GM12878 (cell line): Measurements from ENCODE around the gene SENP1. TPM values are rescaled to one million over a fixed set of nuclear protein-coding genes. Genes with fewer than 3 reads are reported as not detected.

Experiments used
- ATAC-seq: fragments of 200-7000 bp; cut with Tn5 transposase; 3 replicates; pipeline ENCODE4 v1.9.1; 2020; ENCODE audit warnings: mild to moderate bottlenecking, moderate library complexity
- BruUV-seq: library from RNA; stranded (reverse); fragments of 400-500 nt; replicated peaks from 2 replicates; lab custom pipeline; 2021; lab: Mats Ljungman, UMichigan
- CTCF ChIA-PET: fragments of 300-600 bp; sonication (Branson Sonifier 250); formaldehyde crosslinking; extraction: SDS; loops from one replicate; lab custom pipeline; 2021; ENCODE audit warnings: inconsistent platforms; lab: Yijun Ruan, JAX
- POLR2A ChIA-PET: fragments of 350-600 bp; formaldehyde crosslinking; extraction: SDS; loops from one replicate; lab custom pipeline; 2021; ENCODE audit warnings: inconsistent platforms; lab: Charles Lee
- RAD21 ChIA-PET: fragments of 300-600 bp; sonication (Branson Sonifier 250); formaldehyde crosslinking; loops from one replicate; lab custom pipeline; 2023; ENCODE audit warnings: antibody characterized with exemption; ENCODE audit not compliant: unreplicated experiment; lab: Charles Lee
- SMC1A ChIA-PET: fragments of 300-600 bp; sonication (Branson Sonifier 250); formaldehyde crosslinking; loops from one replicate; lab custom pipeline; 2023; ENCODE audit not compliant: unreplicated experiment, uncharacterized antibody; lab: Charles Lee
- DNase-seq: peaks from one replicate; pipeline ENCODE4 v3.0.0-alpha.2; 2011; ENCODE audit warnings: low read depth, low spot score
- FAIRE-seq: peaks from 3 replicates; lab custom pipeline; 2011; peaks lifted over from hg19 to GRCh38; lab: Jason Lieb, UNC
- H2AFZ ChIP-seq: 2 replicates; pipeline ENCODE4 v1.6.0; 2011; ENCODE audit warnings: low read depth, low read length, control low read depth; ENCODE audit not compliant: control insufficient read depth
- H3K27ac ChIP-seq: 2 replicates; pipeline ENCODE4 v1.5.1; 2011; ENCODE audit warnings: control low read depth; ENCODE audit not compliant: control insufficient read depth, insufficient read depth
- H3K27me3 ChIP-seq, 2 experiments: replicated peaks in 1 of 2; 2 replicates each; pipeline versions ENCODE4 v1.6.0 to v1.6.1; 2011; ENCODE audit warnings: low read length in 1 of 2; ENCODE audit not compliant: control insufficient read depth in 2 of 2, insufficient read depth in 2 of 2
- H3K36me3 ChIP-seq, 2 experiments: 2 replicates each; pipeline ENCODE4 v1.5.1; 2011; ENCODE audit warnings: low read length in 1 of 2; ENCODE audit not compliant: control insufficient read depth in 2 of 2, insufficient read depth in 2 of 2
- H3K4me1 ChIP-seq: 2 replicates; pipeline ENCODE4 v1.6.1; 2011; ENCODE audit warnings: mild to moderate bottlenecking, low read length, moderate library complexity, mixed read lengths; ENCODE audit not compliant: control insufficient read depth, insufficient read depth
- H3K4me2 ChIP-seq: 2 replicates; pipeline ENCODE4 v1.6.0; 2011; ENCODE audit warnings: control low read depth; ENCODE audit not compliant: control insufficient read depth, insufficient read depth
- H3K4me3 ChIP-seq: fragments of 200-600 bp; sonication (generic); 2 replicates; pipeline ENCODE4 v1.5.1; 2016
- H3K79me2 ChIP-seq: 2 replicates; pipeline ENCODE4 v1.6.0; 2011; ENCODE audit warnings: low read length; ENCODE audit not compliant: control insufficient read depth, insufficient read depth
- H3K9ac ChIP-seq: 2 replicates; pipeline ENCODE4 v1.8.0; 2011; ENCODE audit warnings: low read length, control low read depth, mixed read lengths; ENCODE audit not compliant: control insufficient read depth, insufficient read depth
- H3K9me3 ChIP-seq: replicated peaks from 3 replicates; pipeline ENCODE4 v1.5.1; 2011; ENCODE audit warnings: mild to moderate bottlenecking, low read length; ENCODE audit not compliant: control insufficient read depth, insufficient read depth
- H4K20me1 ChIP-seq: 2 replicates; pipeline ENCODE4 v1.6.0; 2011; ENCODE audit not compliant: control insufficient read depth, insufficient read depth
- BACH1 ChIP-seq: fragments of 450-650 bp; IDR thresholded peaks from 2 replicates; pipeline ENCODE4 v1.6.1; 2017; ENCODE audit warnings: mild to moderate bottlenecking, borderline replicate concordance
- CBFB ChIP-seq: IDR thresholded peaks from 2 replicates; pipeline ENCODE4 v1.6.1; 2016; ENCODE audit warnings: antibody characterized with exemption, low read depth
- CEBPZ ChIP-seq: fragments of 150-350 bp; IDR thresholded peaks from 2 replicates; pipeline ENCODE4 v1.6.1; 2016; ENCODE audit warnings: low read depth, low read length
- FOS ChIP-seq: IDR thresholded peaks from 3 replicates; pipeline ENCODE4 v1.6.1; 2011; ENCODE audit warnings: borderline replicate concordance; ENCODE audit not compliant: insufficient read length; ENCODE audit errors: extremely low read depth
- KLF5 ChIP-seq: fragments of 450-650 bp; IDR thresholded peaks from 2 replicates; pipeline ENCODE4 v1.6.1; 2014; ENCODE audit warnings: mild to moderate bottlenecking; ENCODE audit not compliant: partially characterized antibody
- MLLT1 ChIP-seq: fragments of 450-650 bp; IDR thresholded peaks from 2 replicates; pipeline ENCODE4 v1.6.1; 2016; ENCODE audit warnings: mild to moderate bottlenecking
- NFIC ChIP-seq: IDR thresholded peaks from 2 replicates; pipeline ENCODE4 v1.6.1; 2012; ENCODE audit warnings: low read depth, mild to moderate bottlenecking, inconsistent platforms, low read length, moderate library complexity
- NFXL1 ChIP-seq: fragments of 450-650 bp; IDR thresholded peaks from 2 replicates; pipeline ENCODE4 v1.6.1; 2017; ENCODE audit warnings: antibody characterized with exemption, mild to moderate bottlenecking, borderline replicate concordance
- NKRF ChIP-seq: fragments of 450-650 bp; conservative IDR thresholded peaks from 2 replicates; pipeline ENCODE4 v1.6.1; 2017; ENCODE audit warnings: mild to moderate bottlenecking, moderate library complexity
- NR2C1 ChIP-seq: fragments of 450-650 bp; IDR thresholded peaks from 2 replicates; pipeline ENCODE4 v1.6.1; 2017; ENCODE audit warnings: antibody characterized with exemption, mild to moderate bottlenecking, moderate library complexity
- POLR2AphosphoS5 ChIP-seq: IDR thresholded peaks from 2 replicates; pipeline ENCODE4 v1.6.1; 2011; ENCODE audit warnings: mild to moderate bottlenecking, low read length, inconsistent platforms
- SMAD5 ChIP-seq: IDR thresholded peaks from 2 replicates; pipeline ENCODE4 v1.6.1; 2016; ENCODE audit warnings: antibody characterized with exemption, low read depth
- SREBF1 ChIP-seq: IDR thresholded peaks from 2 replicates; pipeline ENCODE4 v1.6.1; 2012; ENCODE audit warnings: mild to moderate bottlenecking, low read length
- ZNF622 ChIP-seq: fragments of 450-650 bp; IDR thresholded peaks from 2 replicates; pipeline ENCODE4 v1.6.1; 2017; ENCODE audit warnings: mild to moderate bottlenecking, inconsistent platforms
- WGBS: methylation state at CpG from one replicate; pipeline ENCODE4 v1.1.6; 2016; ENCODE audit warnings: low lambda C conversion rate; ENCODE audit not compliant: insufficient replicate concordance, insufficient coverage; ENCODE audit errors: missing lambda C conversion rate; 5-methylcytosine and 5-hydroxymethylcytosine counted together
- in situ Hi-C: fragments of 300-500 bp; cut with MboI; formaldehyde crosslinking; loops from 9 replicates; pipeline ENCODE4 v1.14.3; 2018; ENCODE audit warnings: mixed read lengths
- intact Hi-C: fragments of 100-400 bp; cut with micrococcal nuclease; formaldehyde crosslinking; loops from one replicate; pipeline ENCODE4 v1.14.2; 2022; ENCODE audit not compliant: unreplicated experiment
- polyA plus RNA-seq, 11 experiments: library from polyadenylated mRNA; depleted of rRNA in 4 of 11; unstranded in 6 of 11; stranded (reverse) in 5 of 11; fragments of >200 nt; fragmentation: Nextera tagmentation in 4 of 11; fragmentation: Illumina TruSeq in 1 of 11; extraction: Ambion mirVana in 4 of 11; extraction: Trizol in 1 of 11; gene quantifications; 1 replicate in 1 of 11; 2 replicates in 10 of 11; pipeline versions ENCODE4 v1.2.1 to v1.2.3, GENCODE V29; 2011 to 2016; ENCODE audit warnings: inconsistent platforms in 2 of 11, missing spikeins in 2 of 11, low read depth in 1 of 11
- total RNA-seq, 4 experiments: library from RNA; depleted of rRNA in 3 of 4; stranded (reverse); fragments of >200 nt in 3 of 4; fragmentation: Illumina TruSeq in 1 of 4; extraction: Trizol in 1 of 4; gene quantifications; 2 replicates each; pipeline versions ENCODE4 v1.2.1 to v1.2.3, GENCODE V29; 2013 to 2021

The SENP1 gene
- total and polyA plus RNA-seq, 10 of the 15 experiments (the other 5 are each of a cell fraction or from before 2014, with no cell fraction given) = 8.1 to 52.4 (median 26.1) TPM

- Histone ChIP-seq H3K4me2 (peak overlapping the region; percentile 88), H3K27me3 (no peaks in the 10 kb centered on the region), H3K27ac (no peak overlapping the region), H3K36me3 (peaks cover 0 to 4% of the 10 kb centered on the region in 2 experiments; a peak in 1 of 4 replicates), H3K4me3 (no peak overlapping the region), H3K79me2 (peaks cover 23% of the 10 kb centered on the region), H3K4me1 (peaks cover 6% of the 10 kb centered on the region), H3K9ac (no peak overlapping the region; the same call in none of the 2 replicates), H3K9me3 (no peaks in the 10 kb centered on the region), H2AFZ (peak overlapping the region; percentile 94), H4K20me1 (no peaks in the 10 kb centered on the region)
- POLR2A ChIA-PET = interaction anchor here (0.6 to 2.2 kb wide), 6 partner anchors 11 to 226 kb away, joined by 3 to 17 read pairs (median 4); partner anchors contain the start of genes ASB8 and SENP1
- FAIRE-seq (no peak), ATAC-seq (no peak), DNase-seq (no peak)
- RAD21 ChIA-PET = interaction anchor here (0.6 to 1.9 kb wide), 6 partner anchors 10 to 82 kb away, joined by 3 to 8 read pairs (median 4); partner anchors contain the start of genes ASB8 and SENP1
- SMC1A ChIA-PET = interaction anchor here (1.0 to 3.4 kb wide), 7 partner anchors 10 to 64 kb away, joined by 3 to 27 read pairs (median 4); partner anchors contain the start of gene SENP1
- 50% methylated on average over 3 of the region's 3 CpGs for WGBS
- no TSS peak for BruUV-seq
- CTCF ChIA-PET = interaction anchor here (0.6 to 3.5 kb wide), 4 partner anchors 10 to 42 kb away, joined by 3 to 19 read pairs (median 3); partner anchors contain the start of gene SENP1
- in situ Hi-C loops = no loop called here
- intact Hi-C loops = no loop called here
- TF ChIP-seq MLLT1 (no peak), SMAD5 (no peak), CEBPZ (no peak), BACH1 (no peak), NKRF (no peak), NR2C1 (no peak), KLF5 (no peak), SREBF1 (no peak), POLR2AphosphoS5 (no peak), NFIC (no peak), NFXL1 (no peak), FOS (no peak), CBFB (no peak), ZNF622 (no peak)
Measured at GRCh38 chr12:48118284-48118871, 12.5 kb upstream of the SENP1 start.
